Measurements from ENCODE around the gene MAST4.

Gene MAST4

DNA sequence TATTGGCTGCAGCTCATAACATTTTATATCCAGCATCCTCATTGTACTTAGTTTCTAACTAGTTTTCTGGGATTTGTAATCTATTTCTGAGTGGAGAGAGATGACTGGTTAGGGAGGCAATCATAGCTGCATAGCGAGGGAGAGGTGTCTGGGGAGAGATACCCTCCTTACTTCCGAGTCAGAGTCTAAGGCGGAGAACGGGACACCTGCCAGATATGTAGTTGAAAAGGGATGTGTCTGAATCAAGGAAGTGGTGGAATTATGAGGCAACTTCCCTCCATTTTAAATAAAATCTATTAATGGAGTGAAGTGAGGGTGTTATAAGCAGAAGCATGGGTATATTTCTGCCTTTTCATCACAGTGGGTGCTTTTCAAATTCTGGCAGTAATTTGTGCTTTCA lies 126.5 kb downstream of the MAST4 start:
- H3K27me3 ChIP-seq (ENCODE audit: control insufficient read depth, insufficient read depth, low read length) = no peaks in the 10 kb centered on the region
- no peak overlapping the region for H3K9ac ChIP-seq (ENCODE audit: low read depth, low read length)
- H3K27ac ChIP-seq (ENCODE audit: low read depth, low read length) = no peak overlapping the region
- no peaks in the 10 kb centered on the region for H3K36me3 ChIP-seq (ENCODE audit: control insufficient read depth, insufficient read depth, low read length)
- H3K9me3 ChIP-seq (ENCODE audit: control insufficient read depth, insufficient read depth, low read length) = no peaks in the 10 kb centered on the region
- no peak overlapping the region for H3K4me3 ChIP-seq (ENCODE audit: low read depth, low read length)
- H3K4me1 ChIP-seq (ENCODE audit: control insufficient read depth, insufficient read depth, low read length) = peaks cover 10% of the 10 kb centered on the region

DNA sequence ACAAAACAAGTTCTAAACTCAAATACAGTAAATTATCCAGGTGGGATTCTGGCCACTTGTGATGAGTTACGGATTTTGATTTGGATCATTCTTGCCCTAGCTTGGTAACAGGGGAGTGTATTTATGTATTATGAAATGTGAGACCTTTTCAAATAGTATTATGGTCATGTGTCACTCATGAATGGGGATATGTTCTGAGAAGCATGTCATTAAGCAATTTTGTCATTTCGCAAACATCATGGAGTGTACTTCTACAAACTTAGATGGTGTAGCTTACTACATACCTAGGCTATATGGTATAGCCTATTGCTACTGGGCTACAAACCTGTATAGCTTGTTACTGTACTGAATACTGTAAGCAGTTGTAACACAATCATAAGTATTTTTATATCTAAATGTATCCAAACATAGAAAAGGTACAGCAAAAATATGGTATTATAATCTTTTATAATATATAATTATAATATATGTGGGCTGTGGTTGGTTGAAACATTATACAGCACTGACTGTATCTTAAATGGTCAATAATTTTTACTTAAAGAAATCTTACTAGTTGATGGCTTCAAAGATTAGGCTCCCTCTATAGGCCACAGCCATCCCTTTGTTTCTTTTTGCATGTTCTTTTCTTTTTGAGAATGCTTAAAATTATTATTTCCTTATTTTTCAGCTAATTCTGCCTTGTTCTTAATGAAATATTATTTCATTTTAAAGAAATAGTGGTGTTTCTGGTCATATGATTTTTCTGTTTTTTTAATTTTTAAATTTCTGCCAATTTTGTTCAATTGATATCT lies 128.4 kb downstream of the MAST4 start:
- Histone ChIP-seq H3K9me3 (ENCODE audit: control insufficient read depth, insufficient read depth, low read length) (no peaks in the 10 kb centered on the region), H3K36me3 (ENCODE audit: control insufficient read depth, insufficient read depth, low read length) (no peaks in the 10 kb centered on the region), H3K4me1 (ENCODE audit: control insufficient read depth, insufficient read depth, low read length) (peaks cover 10% of the 10 kb centered on the region), H3K27me3 (ENCODE audit: control insufficient read depth, insufficient read depth, low read length) (no peaks in the 10 kb centered on the region), H3K27ac (ENCODE audit: low read depth, low read length) (no peak overlapping the region), H3K4me3 (ENCODE audit: low read depth, low read length) (no peak overlapping the region), H3K9ac (ENCODE audit: low read depth, low read length) (no peak overlapping the region)

DNA sequence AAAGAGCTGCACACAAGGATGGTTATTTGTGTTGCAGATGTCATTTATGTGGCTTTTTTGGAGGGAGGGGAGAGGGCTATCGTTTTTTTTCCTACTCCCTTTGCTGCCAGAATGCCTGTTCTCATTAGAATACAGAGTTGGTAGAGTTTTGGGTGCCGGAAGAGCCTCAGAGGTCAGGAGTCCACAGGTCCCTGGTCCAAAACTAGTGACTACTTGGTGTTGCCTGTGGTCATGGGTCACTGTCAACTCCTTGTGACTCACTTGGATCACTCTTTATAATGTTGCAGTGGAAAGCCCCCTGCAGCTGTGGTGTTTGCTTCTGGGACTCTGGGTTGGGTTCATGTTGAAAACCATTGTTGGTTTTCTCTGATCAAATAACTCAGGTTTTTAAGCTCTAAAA lies 131.4 kb downstream of the MAST4 start:
- H3K4me1 ChIP-seq (ENCODE audit: control insufficient read depth, insufficient read depth, low read length) = no peaks in the 10 kb centered on the region
- no peaks in the 10 kb centered on the region for H3K9me3 ChIP-seq (ENCODE audit: control insufficient read depth, insufficient read depth, low read length)

DNA sequence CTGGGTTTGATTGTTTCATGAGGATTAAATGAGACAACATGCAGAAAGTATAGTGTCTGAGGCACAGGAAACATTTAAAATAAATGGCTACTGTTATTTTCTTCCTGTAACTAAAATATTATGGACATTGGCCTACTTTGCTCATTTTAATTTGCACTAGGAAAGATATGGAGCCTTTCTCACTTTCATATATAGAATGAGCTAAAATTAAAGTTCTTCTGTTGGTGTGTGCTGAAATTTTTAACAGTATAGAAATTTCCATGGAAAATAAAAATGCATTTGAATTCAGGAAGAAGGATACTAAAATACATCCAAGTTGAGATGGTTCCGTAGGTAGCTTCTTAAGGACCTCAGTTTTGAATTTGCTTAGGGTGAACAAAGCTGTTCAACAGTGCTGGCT lies 131.9 kb downstream of the MAST4 start:
- H3K9me3 ChIP-seq (ENCODE audit: control insufficient read depth, insufficient read depth, low read length) = no peaks in the 10 kb centered on the region
- no peaks in the 10 kb centered on the region for H3K36me3 ChIP-seq (ENCODE audit: control insufficient read depth, insufficient read depth, low read length)
- no peaks in the 10 kb centered on the region for H3K4me1 ChIP-seq (ENCODE audit: control insufficient read depth, insufficient read depth, low read length)
- no peak overlapping the region for H3K9ac ChIP-seq (ENCODE audit: low read depth, low read length)
- no peaks in the 10 kb centered on the region for H3K27me3 ChIP-seq (ENCODE audit: control insufficient read depth, insufficient read depth, low read length)
- H3K27ac ChIP-seq (ENCODE audit: low read depth, low read length) = no peak overlapping the region
- no peak overlapping the region for H3K4me3 ChIP-seq (ENCODE audit: low read depth, low read length)

More for the DNA sequence above, 131.4 kb downstream of the MAST4 start:
- Histone ChIP-seq H3K4me3 (ENCODE audit: low read depth, low read length) (no peak overlapping the region), H3K36me3 (ENCODE audit: control insufficient read depth, insufficient read depth, low read length) (no peaks in the 10 kb centered on the region), H3K27me3 (ENCODE audit: control insufficient read depth, insufficient read depth, low read length) (no peaks in the 10 kb centered on the region), H3K9ac (ENCODE audit: low read depth, low read length) (no peak overlapping the region), H3K27ac (ENCODE audit: low read depth, low read length) (no peak overlapping the region)

DNA sequence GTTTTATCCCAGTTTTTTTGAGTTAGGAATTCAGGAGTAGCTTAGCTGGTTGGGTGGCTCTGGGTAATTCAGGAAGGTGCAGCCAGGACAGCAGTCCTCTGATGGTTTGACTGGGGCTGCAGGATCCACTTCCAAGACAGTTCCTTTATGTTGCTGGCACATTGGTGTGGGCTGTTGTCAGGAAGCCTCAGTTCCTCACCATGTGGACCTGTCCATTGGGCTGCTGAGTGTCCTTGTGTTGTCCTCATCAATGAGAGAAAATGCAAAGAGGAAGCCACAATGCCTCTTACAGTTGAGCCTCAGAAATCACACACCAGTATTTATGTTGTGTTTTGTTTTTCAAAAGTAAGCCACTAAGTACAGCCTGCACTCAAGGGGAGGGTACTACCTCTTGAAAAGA lies 140.9 kb downstream of the MAST4 start:
- Histone ChIP-seq H3K9me3 (ENCODE audit: control insufficient read depth, insufficient read depth, low read length) (no peaks in the 10 kb centered on the region), H3K4me1 (ENCODE audit: control insufficient read depth, insufficient read depth, low read length) (no peaks in the 10 kb centered on the region), H3K27me3 (ENCODE audit: control insufficient read depth, insufficient read depth, low read length) (no peaks in the 10 kb centered on the region), H3K9ac (ENCODE audit: low read depth, low read length) (no peak overlapping the region), H3K36me3 (ENCODE audit: control insufficient read depth, insufficient read depth, low read length) (no peaks in the 10 kb centered on the region), H3K4me3 (ENCODE audit: low read depth, low read length) (no peak overlapping the region), H3K27ac (ENCODE audit: low read depth, low read length) (no peak overlapping the region)

DNA sequence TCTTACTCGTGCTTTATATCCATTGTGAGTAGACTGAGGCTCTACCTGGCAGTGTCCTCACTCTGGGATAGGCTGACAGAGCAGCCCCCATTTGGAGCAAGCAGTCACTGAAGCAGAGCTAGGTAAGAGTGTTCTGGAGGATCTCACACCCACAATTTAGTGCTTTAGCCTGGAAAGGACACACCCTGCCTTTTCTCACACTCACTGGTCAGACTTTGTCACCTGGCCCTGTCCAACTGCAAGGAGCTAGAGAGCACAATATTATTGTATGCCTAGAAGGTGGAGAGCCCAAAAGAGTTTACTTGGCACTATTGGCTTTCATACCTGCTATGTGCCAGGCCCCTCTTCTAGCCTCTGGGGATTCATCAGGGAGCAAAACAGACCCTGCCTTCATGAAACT lies 141.9 kb downstream of the MAST4 start:
- no peak overlapping the region for H3K27ac ChIP-seq (ENCODE audit: low read depth, low read length)
- no peaks in the 10 kb centered on the region for H3K36me3 ChIP-seq (ENCODE audit: control insufficient read depth, insufficient read depth, low read length)
- no peaks in the 10 kb centered on the region for H3K27me3 ChIP-seq (ENCODE audit: control insufficient read depth, insufficient read depth, low read length)
- H3K9me3 ChIP-seq (ENCODE audit: control insufficient read depth, insufficient read depth, low read length) = no peaks in the 10 kb centered on the region
- no peak overlapping the region for H3K9ac ChIP-seq (ENCODE audit: low read depth, low read length)
- H3K4me1 ChIP-seq (ENCODE audit: control insufficient read depth, insufficient read depth, low read length) = no peaks in the 10 kb centered on the region
- no peak overlapping the region for H3K4me3 ChIP-seq (ENCODE audit: low read depth, low read length)

DNA sequence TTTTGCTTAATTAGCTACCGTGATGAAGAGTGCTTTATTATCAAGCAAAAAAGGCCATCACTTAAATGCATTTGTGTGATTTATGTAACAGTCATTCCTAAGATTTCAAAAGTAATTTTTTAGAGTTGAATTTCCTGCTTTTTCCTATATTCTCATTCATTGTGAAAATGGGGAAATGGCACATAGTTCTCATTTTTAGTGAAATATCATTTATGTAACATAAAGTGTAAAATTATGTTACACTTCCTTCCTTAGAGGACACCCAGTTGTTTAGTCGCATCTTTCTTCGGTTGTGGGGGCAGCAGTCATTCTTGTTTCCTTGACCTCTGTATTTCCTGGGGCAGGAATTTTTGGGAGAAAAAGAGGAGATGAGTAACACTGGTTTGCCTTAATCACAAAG lies 142.8 kb downstream of the MAST4 start:
- no peaks in the 10 kb centered on the region for H3K9me3 ChIP-seq (ENCODE audit: control insufficient read depth, insufficient read depth, low read length)
- H3K4me3 ChIP-seq (ENCODE audit: low read depth, low read length) = no peak overlapping the region
- no peaks in the 10 kb centered on the region for H3K4me1 ChIP-seq (ENCODE audit: control insufficient read depth, insufficient read depth, low read length)
- H3K9ac ChIP-seq (ENCODE audit: low read depth, low read length) = no peak overlapping the region
- H3K27ac ChIP-seq (ENCODE audit: low read depth, low read length) = no peak overlapping the region
- H3K27me3 ChIP-seq (ENCODE audit: control insufficient read depth, insufficient read depth, low read length) = no peaks in the 10 kb centered on the region
- no peaks in the 10 kb centered on the region for H3K36me3 ChIP-seq (ENCODE audit: control insufficient read depth, insufficient read depth, low read length)

DNA sequence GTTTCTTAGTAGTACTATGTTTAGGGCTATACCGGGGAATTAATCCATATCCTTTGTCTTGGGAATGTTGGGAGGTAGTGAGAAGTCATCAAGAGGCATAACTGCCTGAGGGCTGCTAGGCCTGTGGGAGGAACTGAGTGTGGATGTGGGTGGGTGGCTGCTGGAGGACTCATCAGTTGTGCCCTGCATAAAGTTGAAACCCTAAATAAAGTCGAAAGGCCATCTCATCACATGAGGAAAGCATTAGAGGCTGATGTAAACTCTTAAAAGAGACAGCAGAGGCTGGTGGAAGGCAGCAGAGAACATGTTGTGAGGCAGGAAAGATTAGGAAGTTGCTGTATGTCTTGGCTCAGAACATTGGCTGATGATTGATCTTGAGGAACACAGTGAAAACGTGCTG lies 143.8 kb downstream of the MAST4 start:
- H3K9ac ChIP-seq (ENCODE audit: low read depth, low read length) = no peak overlapping the region
- no peak overlapping the region for H3K27ac ChIP-seq (ENCODE audit: low read depth, low read length)
- H3K36me3 ChIP-seq (ENCODE audit: control insufficient read depth, insufficient read depth, low read length) = no peaks in the 10 kb centered on the region
- H3K4me1 ChIP-seq (ENCODE audit: control insufficient read depth, insufficient read depth, low read length) = no peaks in the 10 kb centered on the region
- no peaks in the 10 kb centered on the region for H3K27me3 ChIP-seq (ENCODE audit: control insufficient read depth, insufficient read depth, low read length)
- no peaks in the 10 kb centered on the region for H3K9me3 ChIP-seq (ENCODE audit: control insufficient read depth, insufficient read depth, low read length)
- H3K4me3 ChIP-seq (ENCODE audit: low read depth, low read length) = no peak overlapping the region

DNA sequence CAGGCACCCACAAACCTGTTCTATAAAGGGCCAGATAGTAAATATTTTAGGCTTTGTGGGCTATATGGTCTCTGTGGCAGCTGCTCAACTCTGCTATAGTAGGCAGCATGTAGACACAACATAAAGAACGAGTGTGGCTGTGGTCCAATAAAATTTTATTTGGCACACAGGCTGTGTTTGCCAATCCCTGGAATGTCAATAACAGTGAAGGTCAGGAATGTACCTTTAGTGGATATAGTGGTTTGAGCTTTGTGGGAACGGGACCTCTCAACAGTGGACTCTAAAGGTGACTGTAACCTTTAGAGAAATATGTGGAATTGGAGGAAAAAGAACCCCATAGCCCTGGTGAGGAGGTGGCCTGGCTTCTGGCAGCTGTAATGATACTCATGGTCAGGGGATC lies 145.2 kb downstream of the MAST4 start:
- no peaks in the 10 kb centered on the region for H3K27me3 ChIP-seq (ENCODE audit: control insufficient read depth, insufficient read depth, low read length)
- no peak overlapping the region for H3K4me3 ChIP-seq (ENCODE audit: low read depth, low read length)
- no peaks in the 10 kb centered on the region for H3K9me3 ChIP-seq (ENCODE audit: control insufficient read depth, insufficient read depth, low read length)
- no peak overlapping the region for H3K9ac ChIP-seq (ENCODE audit: low read depth, low read length)
- no peaks in the 10 kb centered on the region for H3K4me1 ChIP-seq (ENCODE audit: control insufficient read depth, insufficient read depth, low read length)
- no peaks in the 10 kb centered on the region for H3K36me3 ChIP-seq (ENCODE audit: control insufficient read depth, insufficient read depth, low read length)
- H3K27ac ChIP-seq (ENCODE audit: low read depth, low read length) = no peak overlapping the region

DNA sequence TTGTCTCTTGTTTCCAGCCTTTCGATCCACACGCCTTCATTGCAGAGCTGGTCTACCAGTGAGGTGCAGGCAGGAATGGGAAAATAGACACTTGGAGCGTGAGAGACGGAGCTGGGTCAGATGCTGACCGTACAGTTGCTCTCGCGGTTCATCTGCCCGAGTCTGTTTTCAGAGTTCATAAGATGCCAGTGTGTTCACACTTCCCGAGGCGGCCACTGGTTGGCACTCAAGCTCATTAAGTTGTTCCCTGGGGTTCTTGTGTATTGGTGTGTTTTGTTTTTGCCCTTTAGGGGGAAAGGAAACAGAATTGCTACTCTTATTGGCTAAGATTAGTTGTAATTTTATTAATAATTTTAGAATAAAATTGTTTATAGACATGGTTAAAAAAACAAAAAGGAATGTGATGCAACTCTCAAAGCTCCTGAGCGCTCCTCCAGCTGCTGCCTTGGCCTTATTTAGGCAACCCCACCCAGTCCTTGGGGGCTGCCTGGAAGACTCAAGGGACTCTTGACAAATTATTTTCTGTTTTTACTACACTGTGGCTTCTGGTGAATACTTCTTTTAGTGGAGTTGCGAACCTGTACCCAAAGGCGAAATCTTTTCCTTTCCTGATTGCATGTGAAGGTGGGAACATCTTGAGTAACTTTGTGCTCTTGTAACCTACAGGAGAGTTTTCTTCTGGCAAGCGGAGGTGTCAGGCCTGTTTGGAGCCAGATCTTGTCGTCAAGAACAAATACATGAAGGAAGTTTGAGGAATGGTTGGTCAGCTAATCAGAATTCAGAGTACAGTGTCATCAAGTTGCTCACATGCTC lies 146.1 kb downstream of the MAST4 start:
- no peaks in the 10 kb centered on the region for H3K27me3 ChIP-seq (ENCODE audit: control insufficient read depth, insufficient read depth, low read length)
- H3K9ac ChIP-seq (ENCODE audit: low read depth, low read length) = no peak overlapping the region
- no peaks in the 10 kb centered on the region for H3K4me1 ChIP-seq (ENCODE audit: control insufficient read depth, insufficient read depth, low read length)
- no peaks in the 10 kb centered on the region for H3K9me3 ChIP-seq (ENCODE audit: control insufficient read depth, insufficient read depth, low read length)
- H3K4me3 ChIP-seq (ENCODE audit: low read depth, low read length) = no peak overlapping the region
- no peaks in the 10 kb centered on the region for H3K36me3 ChIP-seq (ENCODE audit: control insufficient read depth, insufficient read depth, low read length)
- no peak overlapping the region for H3K27ac ChIP-seq (ENCODE audit: low read depth, low read length)

DNA sequence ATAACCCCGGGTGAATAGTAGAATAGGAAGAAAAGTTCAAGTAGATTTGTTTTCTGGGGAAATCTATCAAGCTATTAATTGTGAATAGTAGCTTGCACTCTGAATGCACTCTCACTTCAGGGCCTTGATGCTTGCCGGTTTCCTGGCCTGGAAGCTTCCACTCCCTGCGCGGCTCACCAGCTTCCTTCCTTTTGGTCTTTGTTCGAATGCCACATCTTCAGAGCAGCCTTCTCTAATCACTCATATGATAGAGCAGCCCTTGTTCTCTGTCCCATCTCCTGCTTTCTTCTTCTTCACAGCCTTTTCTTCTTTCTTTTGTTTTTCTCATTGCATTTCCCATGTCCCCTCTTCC lies 146.7 kb downstream of the MAST4 start:
- H3K36me3 ChIP-seq (ENCODE audit: control insufficient read depth, insufficient read depth, low read length) = no peaks in the 10 kb centered on the region
- no peak overlapping the region for H3K27ac ChIP-seq (ENCODE audit: low read depth, low read length)
- no peaks in the 10 kb centered on the region for H3K4me1 ChIP-seq (ENCODE audit: control insufficient read depth, insufficient read depth, low read length)
- H3K27me3 ChIP-seq (ENCODE audit: control insufficient read depth, insufficient read depth, low read length) = no peaks in the 10 kb centered on the region
- H3K9ac ChIP-seq (ENCODE audit: low read depth, low read length) = no peak overlapping the region
- H3K9me3 ChIP-seq (ENCODE audit: control insufficient read depth, insufficient read depth, low read length) = no peaks in the 10 kb centered on the region
- no peak overlapping the region for H3K4me3 ChIP-seq (ENCODE audit: low read depth, low read length)
